Upper lobe of right lung (tissue), 1 donor: ENCODE data around the gene RBMXL2. TPM values are rescaled to one million over a fixed set of nuclear protein-coding genes. Genes with fewer than 3 reads are reported as not detected.

Experiments
- ATAC-seq: fragments of 200-7000 bp; cut with Tn5 transposase; one replicate; pipeline ENCODE4 v1.9.1; 2020; ENCODE audit warnings: mild to moderate bottlenecking, moderate library complexity
- DNase-seq: peaks from one replicate; pipeline ENCODE4 v3.0.0-alpha.2; 2020
- H3K27ac ChIP-seq: fragments of 200-600 bp; one replicate; pipeline ENCODE4 v1.8.0; 2022
- H3K27me3 ChIP-seq: fragments of 200-600 bp; one replicate; pipeline ENCODE4 v1.8.0; 2022; ENCODE audit warnings: mild to moderate bottlenecking
- H3K36me3 ChIP-seq: fragments of 200-600 bp; one replicate; pipeline ENCODE4 v1.8.0; 2022
- H3K4me1 ChIP-seq: fragments of 200-600 bp; one replicate; pipeline ENCODE4 v1.8.0; 2022
- H3K4me3 ChIP-seq: fragments of 200-600 bp; one replicate; pipeline ENCODE4 v1.8.0; 2022; ENCODE audit warnings: mild to moderate bottlenecking
- H3K9me3 ChIP-seq: fragments of 200-600 bp; one replicate; pipeline ENCODE4 v1.8.0; 2022
- intact Hi-C: fragments of 100-400 bp; cut with DNase I; formaldehyde crosslinking; loops from one replicate; pipeline ENCODE4 v1.11.0; 2022
- total RNA-seq: library from RNA; stranded (reverse); fragmentation: NEBNext Ultra II Directional; extraction: Animal tissue kit (Norgen Biotek cat#: 25700); gene quantifications from one replicate; pipeline ENCODE4 v1.2.1, GENCODE V29; 2021
- TF ChIP-seq, protein P1 (sequence below): fragments of 200-600 bp; IDR thresholded peaks from one replicate; pipeline ENCODE4 v1.8.0; 2022; ENCODE audit warnings: antibody characterized with exemption
- donor health status: DM: no; HTN: yes; CAD: no; lungs with severe emphysema.

The RBMXL2 gene
- total RNA-seq, 1 donor from 2014 or later: not detected

DNA sequence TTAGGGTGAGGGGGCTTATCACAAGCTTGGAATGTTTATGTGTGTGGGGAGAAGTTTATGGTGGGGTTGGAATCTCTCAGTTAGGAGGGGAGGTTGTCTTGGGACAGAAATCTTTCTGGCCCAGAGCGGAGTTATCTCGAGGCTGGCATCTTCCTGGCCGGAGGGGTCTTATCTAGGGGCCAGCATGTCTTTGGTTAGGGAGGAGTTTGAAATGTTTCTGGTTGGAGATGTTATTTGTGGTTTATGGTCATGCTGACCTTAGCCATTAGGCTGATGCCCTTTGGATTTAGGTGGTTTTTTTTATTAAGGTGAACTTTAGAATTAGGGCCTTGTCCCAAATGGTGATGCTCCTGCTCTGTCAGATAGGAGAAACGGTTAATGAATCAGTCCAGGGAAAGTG, 7.9 kb upstream of the RBMXL2 start:
- no peak for ATAC-seq
- no peak overlapping the region for H3K27ac ChIP-seq
- no peaks in the 10 kb centered on the region for H3K36me3 ChIP-seq
- DNase-seq: no peak
- no peaks in the 10 kb centered on the region for H3K4me1 ChIP-seq
- H3K27me3 ChIP-seq: peaks cover 5% of the 10 kb centered on the region
- no peak overlapping the region for H3K4me3 ChIP-seq
- intact Hi-C loops: no loop called here
- TF ChIP-seq, protein P1, sequence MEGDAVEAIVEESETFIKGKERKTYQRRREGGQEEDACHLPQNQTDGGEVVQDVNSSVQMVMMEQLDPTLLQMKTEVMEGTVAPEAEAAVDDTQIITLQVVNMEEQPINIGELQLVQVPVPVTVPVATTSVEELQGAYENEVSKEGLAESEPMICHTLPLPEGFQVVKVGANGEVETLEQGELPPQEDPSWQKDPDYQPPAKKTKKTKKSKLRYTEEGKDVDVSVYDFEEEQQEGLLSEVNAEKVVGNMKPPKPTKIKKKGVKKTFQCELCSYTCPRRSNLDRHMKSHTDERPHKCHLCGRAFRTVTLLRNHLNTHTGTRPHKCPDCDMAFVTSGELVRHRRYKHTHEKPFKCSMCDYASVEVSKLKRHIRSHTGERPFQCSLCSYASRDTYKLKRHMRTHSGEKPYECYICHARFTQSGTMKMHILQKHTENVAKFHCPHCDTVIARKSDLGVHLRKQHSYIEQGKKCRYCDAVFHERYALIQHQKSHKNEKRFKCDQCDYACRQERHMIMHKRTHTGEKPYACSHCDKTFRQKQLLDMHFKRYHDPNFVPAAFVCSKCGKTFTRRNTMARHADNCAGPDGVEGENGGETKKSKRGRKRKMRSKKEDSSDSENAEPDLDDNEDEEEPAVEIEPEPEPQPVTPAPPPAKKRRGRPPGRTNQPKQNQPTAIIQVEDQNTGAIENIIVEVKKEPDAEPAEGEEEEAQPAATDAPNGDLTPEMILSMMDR: no peak
- no peaks in the 10 kb centered on the region for H3K9me3 ChIP-seq

DNA sequence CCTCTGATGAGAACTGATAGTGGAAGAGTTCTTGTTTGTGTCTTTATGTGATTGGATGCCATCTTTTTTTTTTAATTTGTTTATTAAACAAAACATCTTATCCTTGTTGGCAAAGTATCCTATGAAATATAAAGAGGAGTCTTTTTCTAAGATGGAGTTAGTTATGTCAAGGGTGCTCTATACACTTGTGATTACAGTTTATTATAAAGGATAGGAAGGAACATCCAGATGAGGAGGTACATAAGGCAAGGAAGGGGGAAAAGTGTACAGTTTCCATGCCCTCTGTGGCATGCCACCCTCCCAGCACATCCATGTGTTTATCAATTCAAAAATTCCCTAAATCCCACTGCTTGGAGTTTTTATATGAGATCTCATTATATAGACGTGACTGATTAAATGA, 7.4 kb upstream of the RBMXL2 start:
- ATAC-seq: no peak
- no peak overlapping the region for H3K27ac ChIP-seq
- no peaks in the 10 kb centered on the region for H3K9me3 ChIP-seq
- intact Hi-C loops: no loop called here
- no peak overlapping the region for H3K4me3 ChIP-seq
- no peaks in the 10 kb centered on the region for H3K4me1 ChIP-seq
- DNase-seq: no peak
- TF ChIP-seq, protein P1: no peak
- peaks cover 5% of the 10 kb centered on the region for H3K27me3 ChIP-seq
- H3K36me3 ChIP-seq: no peaks in the 10 kb centered on the region

DNA sequence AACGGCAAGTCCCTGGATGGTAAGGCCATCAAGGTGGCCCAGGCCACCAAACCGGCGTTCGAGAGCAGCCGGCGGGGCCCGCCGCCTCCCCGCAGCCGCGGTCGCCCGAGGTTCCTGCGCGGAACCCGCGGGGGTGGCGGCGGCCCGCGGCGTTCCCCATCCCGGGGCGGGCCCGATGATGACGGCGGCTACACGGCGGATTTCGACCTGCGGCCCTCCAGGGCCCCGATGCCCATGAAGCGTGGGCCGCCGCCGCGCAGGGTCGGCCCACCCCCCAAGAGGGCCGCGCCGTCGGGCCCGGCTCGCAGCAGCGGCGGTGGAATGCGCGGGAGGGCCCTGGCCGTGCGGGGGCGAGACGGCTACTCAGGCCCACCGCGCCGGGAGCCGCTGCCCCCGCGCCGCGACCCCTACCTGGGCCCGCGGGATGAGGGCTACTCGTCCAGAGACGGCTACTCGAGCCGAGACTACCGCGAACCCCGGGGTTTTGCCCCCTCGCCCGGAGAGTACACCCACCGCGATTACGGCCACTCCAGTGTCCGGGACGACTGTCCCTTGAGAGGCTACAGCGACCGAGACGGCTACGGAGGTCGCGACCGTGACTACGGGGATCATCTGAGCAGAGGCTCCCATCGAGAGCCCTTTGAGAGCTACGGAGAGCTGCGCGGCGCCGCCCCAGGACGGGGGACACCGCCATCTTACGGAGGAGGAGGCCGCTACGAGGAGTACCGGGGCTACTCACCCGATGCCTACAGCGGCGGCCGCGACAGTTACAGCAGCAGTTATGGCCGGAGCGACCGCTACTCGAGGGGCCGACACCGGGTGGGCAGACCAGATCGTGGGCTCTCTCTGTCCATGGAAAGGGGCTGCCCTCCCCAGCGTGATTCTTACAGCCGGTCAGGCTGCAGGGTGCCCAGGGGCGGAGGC, 792 bp downstream of the RBMXL2 start:
- TF ChIP-seq, protein P1: no peak
- H3K27me3 ChIP-seq: peaks cover 5% of the 10 kb centered on the region
- DNase-seq (no peak), ATAC-seq (peak; percentile 15)
- intact Hi-C loops: no loop called here
- H3K36me3 ChIP-seq: no peaks in the 10 kb centered on the region
- H3K4me3 ChIP-seq: no peak overlapping the region
- no peak overlapping the region for H3K27ac ChIP-seq
- no peaks in the 10 kb centered on the region for H3K9me3 ChIP-seq
- H3K4me1 ChIP-seq: no peaks in the 10 kb centered on the region

DNA sequence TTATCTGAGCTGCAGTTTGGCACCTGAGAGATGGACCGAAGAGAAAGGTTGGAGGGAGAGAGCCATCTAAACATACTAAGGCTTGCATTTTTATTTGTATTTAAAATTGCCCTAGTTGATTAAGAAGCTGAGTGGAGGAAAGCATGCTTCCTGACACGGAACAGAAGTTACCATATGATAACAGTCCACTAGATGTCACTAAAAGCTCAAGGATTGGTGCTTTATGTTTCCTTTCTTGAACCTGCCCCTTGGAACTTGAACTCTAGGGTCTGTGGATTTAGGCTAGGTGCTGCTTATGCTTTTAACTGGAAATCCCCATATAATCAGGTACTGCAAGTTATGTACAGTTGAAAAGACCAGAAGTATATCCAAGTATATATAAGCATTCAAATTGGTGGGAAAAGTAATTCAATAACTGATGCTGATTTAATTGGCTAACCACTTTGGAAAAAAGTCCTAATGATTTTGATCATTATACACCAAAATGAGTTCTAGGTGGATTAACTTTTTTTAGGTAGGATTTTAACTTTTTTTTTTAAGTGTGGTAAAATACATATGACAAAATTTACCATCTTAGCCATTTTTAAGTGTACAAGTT, 9.5 kb downstream of the RBMXL2 start:
- Histone ChIP-seq H3K9me3 (no peaks in the 10 kb centered on the region), H3K36me3 (no peaks in the 10 kb centered on the region), H3K4me1 (no peaks in the 10 kb centered on the region), H3K27me3 (peaks cover 7% of the 10 kb centered on the region), H3K4me3 (no peak overlapping the region), H3K27ac (no peak overlapping the region)
- intact Hi-C loops: no loop called here
- DNase-seq (no peak), ATAC-seq (peak; percentile 83)
- TF ChIP-seq, protein P1: peak; percentile 62

DNA sequence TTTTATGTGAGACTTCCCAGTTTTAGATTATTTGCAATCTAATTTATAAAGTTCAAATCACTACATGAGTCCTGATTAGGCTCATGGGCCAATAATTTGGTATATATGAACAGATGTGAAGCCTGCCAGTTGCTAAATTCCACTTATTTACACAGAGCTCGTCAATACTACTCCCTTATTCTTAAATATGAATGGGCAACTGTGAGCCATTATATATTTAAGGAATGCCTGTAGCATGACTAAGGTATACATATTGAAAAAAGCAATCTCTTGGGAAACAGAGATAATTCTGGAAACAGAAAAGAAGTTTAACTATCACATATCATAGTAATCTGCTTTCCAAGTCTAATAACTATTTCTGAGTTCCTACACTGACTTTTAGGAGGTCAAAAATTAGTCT, 27.0 kb downstream of the RBMXL2 start:
- ATAC-seq (no peak), DNase-seq (no peak)
- TF ChIP-seq, protein P1: no peak
- Histone ChIP-seq H3K27ac (no peak overlapping the region), H3K4me3 (no peak overlapping the region), H3K4me1 (no peaks in the 10 kb centered on the region), H3K27me3 (peaks cover 9% of the 10 kb centered on the region), H3K9me3 (no peaks in the 10 kb centered on the region), H3K36me3 (no peaks in the 10 kb centered on the region)
- intact Hi-C loops: no loop called here
